WTC11 (cell line): ENCODE data around the gene PANX2.

Source experiments
- ATF2 ChIP-seq: sonication (generic); formaldehyde crosslinking; IDR thresholded peaks from 2 replicates; pipeline ENCODE4 v1.8.1; 2022; ENCODE audit warnings: low read depth, missing genetic modification reagents, borderline replicate concordance
- ATF3 ChIP-seq: sonication (generic); formaldehyde crosslinking; conservative IDR thresholded peaks from 2 replicates; pipeline ENCODE4 v1.8.1; 2022; ENCODE audit warnings: mild to moderate bottlenecking, missing genetic modification reagents
- CTCF ChIP-seq: fragments of 200-600 bp; IDR thresholded peaks from 2 replicates; pipeline ENCODE4 v1.8.0; 2022; ENCODE audit warnings: antibody characterized with exemption
- NR2C2 ChIP-seq: sonication (generic); formaldehyde crosslinking; IDR thresholded peaks from 2 replicates; pipeline ENCODE4 v1.8.0; 2022; ENCODE audit warnings: mild to moderate bottlenecking, missing genetic modification reagents
- RELA ChIP-seq: sonication (generic); formaldehyde crosslinking; IDR thresholded peaks from 2 replicates; pipeline ENCODE4 v1.8.1; 2022; ENCODE audit warnings: missing genetic modification reagents, mild to moderate bottlenecking, borderline replicate concordance
- SP1 ChIP-seq: sonication (generic); formaldehyde crosslinking; conservative IDR thresholded peaks from 2 replicates; pipeline ENCODE4 v1.8.1; 2022; ENCODE audit warnings: missing genetic modification reagents
- ZMAT4 ChIP-seq: fragments of 250-450 bp; sonication (Bioruptor Pico); IDR thresholded peaks from 2 replicates; pipeline ENCODE4 v1.9.0; 2021; ENCODE audit warnings: mild to moderate bottlenecking

- TF ChIP-seq NR2C2 (CRISPR knock-in tag) = no peak
- no peak for TF ChIP-seq CTCF
- no peak for TF ChIP-seq RELA (CRISPR knock-in tag)
- TF ChIP-seq ATF2 (CRISPR knock-in tag) = no peak
- no peak for TF ChIP-seq ZMAT4 (CRISPR knock-in tag)
- TF ChIP-seq SP1 = no peak
- TF ChIP-seq ATF3 (CRISPR knock-in tag) = no peak
These were observed 16.4 kb downstream of the PANX2 start for GRCh38 chr22:50186761-50187523.
